KMS-11 (cell line): ENCODE data around the gene GPR162.
"Not testable (repeated sequence)": the region's sequence is repeated elsewhere in the genome, so short reads cannot be mapped to it uniquely, and the experiment has no call there.

Experiments used
- H2AFZ ChIP-seq: fragments of 200-600 bp; sonication (generic); 2 replicates; pipeline ENCODE4 v1.6.1; 2016; ENCODE audit warnings: antibody characterized with exemption, mixed run types, low read depth
- H3K27ac ChIP-seq: fragments of 200-600 bp; sonication (generic); 2 replicates; pipeline ENCODE4 v1.6.1; 2016; ENCODE audit warnings: mild to moderate bottlenecking, mixed run types
- H3K27me3 ChIP-seq: fragments of 200-600 bp; sonication (generic); 2 replicates; pipeline ENCODE4 v1.6.1; 2017; ENCODE audit warnings: mild to moderate bottlenecking, low read depth, mixed run types, moderate library complexity; ENCODE audit not compliant: insufficient read depth
- H3K36me3 ChIP-seq: fragments of 200-600 bp; sonication (generic); 2 replicates; pipeline ENCODE4 v1.6.1; 2017; ENCODE audit warnings: mild to moderate bottlenecking, mixed run types; ENCODE audit not compliant: insufficient read depth
- H3K4me1 ChIP-seq: fragments of 200-600 bp; sonication (generic); 2 replicates; pipeline ENCODE4 v1.6.1; 2016; ENCODE audit warnings: mild to moderate bottlenecking, low read depth, mixed run types; ENCODE audit not compliant: poor library complexity, severe bottlenecking
- H3K4me2 ChIP-seq: fragments of 200-600 bp; sonication (generic); 2 replicates; pipeline ENCODE4 v1.7.0; 2016; ENCODE audit warnings: mild to moderate bottlenecking, mixed run types
- H3K4me3 ChIP-seq: fragments of 200-600 bp; sonication (generic); IDR thresholded peaks from 2 replicates; pipeline ENCODE4 v1.6.1; 2017; ENCODE audit warnings: low read depth, low read length, mixed read lengths; ENCODE audit not compliant: insufficient read depth
- H3K79me2 ChIP-seq: fragments of 200-600 bp; sonication (generic); 2 replicates; pipeline ENCODE4 v1.6.1; 2016; ENCODE audit warnings: low read depth, mixed run types; ENCODE audit not compliant: insufficient read depth
- H3K9ac ChIP-seq: fragments of 200-600 bp; sonication (generic); 2 replicates; pipeline ENCODE4 v1.6.1; 2016; ENCODE audit warnings: mild to moderate bottlenecking, mixed run types
- H4K20me1 ChIP-seq: fragments of 200-600 bp; sonication (generic); 2 replicates; pipeline ENCODE4 v1.6.1; 2016; ENCODE audit warnings: mild to moderate bottlenecking, mixed run types; ENCODE audit not compliant: insufficient read depth
- TF ChIP-seq, protein P1 (sequence below): fragments of 200-600 bp; sonication (generic); conservative IDR thresholded peaks from 2 replicates; pipeline ENCODE4 v1.6.1; 2017; ENCODE audit warnings: low read depth, mild to moderate bottlenecking, antibody characterized with exemption, low read length, moderate library complexity, mixed read lengths

The GPR162 gene

DNA sequence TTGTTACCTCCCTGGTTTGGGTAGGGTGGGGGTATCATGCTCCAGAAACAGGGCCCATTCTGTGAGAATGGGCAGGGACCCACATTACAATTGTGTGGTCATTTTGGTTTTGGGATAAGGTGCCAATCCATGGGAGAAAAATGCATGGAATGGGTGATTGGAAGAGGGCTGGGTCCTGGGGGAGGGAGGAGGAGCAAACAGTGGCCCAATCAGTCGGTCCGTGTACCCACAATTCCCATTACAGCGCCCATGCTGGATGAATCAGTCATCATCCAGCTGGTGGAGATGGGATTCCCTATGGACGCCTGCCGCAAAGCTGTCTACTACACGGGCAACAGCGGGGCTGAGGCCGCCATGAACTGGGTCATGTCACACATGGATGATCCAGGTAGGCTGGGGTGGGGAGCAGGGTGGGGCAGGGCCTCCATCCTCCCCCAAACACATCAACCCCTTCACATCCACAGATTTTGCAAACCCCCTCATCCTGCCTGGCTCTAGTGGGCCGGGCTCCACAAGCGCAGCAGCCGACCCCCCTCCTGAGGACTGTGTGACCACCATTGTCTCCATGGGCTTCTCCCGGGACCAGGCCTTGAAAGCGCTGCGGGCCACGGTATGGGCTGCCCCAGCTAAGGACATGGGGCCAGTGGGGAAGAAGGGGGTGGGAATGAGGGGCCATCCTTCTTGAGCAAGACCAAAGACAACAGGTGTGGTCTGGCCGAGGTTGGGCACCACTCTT lies 42.1 kb downstream of the GPR162 start:
- H3K79me2 ChIP-seq: peaks cover 14% of the 10 kb centered on the region
- H3K27ac ChIP-seq: no peak overlapping the region
- peaks cover 8% of the 10 kb centered on the region; the same call in 1 of the 2 replicates for H4K20me1 ChIP-seq
- no peak overlapping the region for H3K4me3 ChIP-seq
- peaks cover 8% of the 10 kb centered on the region for H3K4me1 ChIP-seq
- H3K27me3 ChIP-seq: no peaks in the 10 kb centered on the region
- TF ChIP-seq, protein P1, sequence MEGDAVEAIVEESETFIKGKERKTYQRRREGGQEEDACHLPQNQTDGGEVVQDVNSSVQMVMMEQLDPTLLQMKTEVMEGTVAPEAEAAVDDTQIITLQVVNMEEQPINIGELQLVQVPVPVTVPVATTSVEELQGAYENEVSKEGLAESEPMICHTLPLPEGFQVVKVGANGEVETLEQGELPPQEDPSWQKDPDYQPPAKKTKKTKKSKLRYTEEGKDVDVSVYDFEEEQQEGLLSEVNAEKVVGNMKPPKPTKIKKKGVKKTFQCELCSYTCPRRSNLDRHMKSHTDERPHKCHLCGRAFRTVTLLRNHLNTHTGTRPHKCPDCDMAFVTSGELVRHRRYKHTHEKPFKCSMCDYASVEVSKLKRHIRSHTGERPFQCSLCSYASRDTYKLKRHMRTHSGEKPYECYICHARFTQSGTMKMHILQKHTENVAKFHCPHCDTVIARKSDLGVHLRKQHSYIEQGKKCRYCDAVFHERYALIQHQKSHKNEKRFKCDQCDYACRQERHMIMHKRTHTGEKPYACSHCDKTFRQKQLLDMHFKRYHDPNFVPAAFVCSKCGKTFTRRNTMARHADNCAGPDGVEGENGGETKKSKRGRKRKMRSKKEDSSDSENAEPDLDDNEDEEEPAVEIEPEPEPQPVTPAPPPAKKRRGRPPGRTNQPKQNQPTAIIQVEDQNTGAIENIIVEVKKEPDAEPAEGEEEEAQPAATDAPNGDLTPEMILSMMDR: no peak
- H3K36me3 ChIP-seq: no peaks in the 10 kb centered on the region; the same call in 1 of the 2 replicates
- no peak overlapping the region for H2AFZ ChIP-seq
- H3K9ac ChIP-seq: no peak overlapping the region
- H3K4me2 ChIP-seq: no peak overlapping the region

DNA sequence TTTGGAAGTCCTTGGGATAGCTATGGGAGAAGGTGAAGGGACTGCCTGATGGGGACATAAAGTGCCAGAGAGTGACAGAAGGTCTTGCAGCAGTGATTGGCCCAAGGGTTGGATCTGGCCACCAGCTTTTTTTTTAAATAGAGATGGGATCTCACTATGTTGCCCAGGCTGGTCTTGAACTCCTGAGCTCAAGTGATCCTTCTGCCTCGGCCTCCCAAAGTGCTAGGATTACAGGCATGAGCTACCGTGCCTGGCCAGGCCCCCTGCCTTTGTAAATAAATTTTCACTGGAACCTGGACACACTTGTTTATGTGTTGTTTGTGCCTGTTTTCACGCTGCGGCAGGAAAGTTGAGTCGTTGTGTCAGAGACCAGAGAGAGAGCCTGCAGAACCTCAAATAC lies 43.7 kb downstream of the GPR162 start:
- not testable (repeated sequence) for H3K36me3 ChIP-seq, H3K9ac ChIP-seq
- H3K4me1 ChIP-seq: peaks cover 21% of the 10 kb centered on the region

GRCh38 chr12:6866163-6866919 lies 44.7 kb downstream of the GPR162 start:
- H4K20me1 ChIP-seq: peaks cover 12% of the 10 kb centered on the region; the same call in 1 of the 2 replicates
- H3K27ac ChIP-seq: no peak overlapping the region
- no peak overlapping the region for H3K9ac ChIP-seq
- TF ChIP-seq, protein P1: no peak
- H3K4me1 ChIP-seq: peaks cover 31% of the 10 kb centered on the region
- peak overlapping the region; percentile 57; the same call in 1 of the 2 replicates for H2AFZ ChIP-seq
- no peaks in the 10 kb centered on the region for H3K27me3 ChIP-seq
- peak overlapping the region; percentile 4 for H3K4me3 ChIP-seq
- H3K4me2 ChIP-seq: peak overlapping the region; percentile 88
- H3K79me2 ChIP-seq: peaks cover 25% of the 10 kb centered on the region
- H3K36me3 ChIP-seq: no peaks in the 10 kb centered on the region; the same call in 1 of the 2 replicates

More for the DNA sequence above, 43.7 kb downstream of the GPR162 start:
- not testable (repeated sequence) for H2AFZ ChIP-seq, H3K4me2 ChIP-seq, H3K27me3 ChIP-seq, H3K27ac ChIP-seq, H3K4me3 ChIP-seq
- peaks cover 12% of the 10 kb centered on the region; the same call in 1 of the 2 replicates for H4K20me1 ChIP-seq
- H3K79me2 ChIP-seq: peaks cover 25% of the 10 kb centered on the region

- Histone ChIP-seq H3K9ac (peak overlapping the region; percentile 95; the same call in 1 of the 2 replicates), H3K27ac (no peak overlapping the region), H3K27me3 (no peaks in the 10 kb centered on the region), H3K4me1 (peaks cover 37% of the 10 kb centered on the region), H4K20me1 (peaks cover 12% of the 10 kb centered on the region; the same call in 1 of the 2 replicates), H3K36me3 (no peaks in the 10 kb centered on the region; the same call in 1 of the 2 replicates), H2AFZ (peak overlapping the region; percentile 57), H3K4me2 (peak overlapping the region; percentile 88), H3K4me3 (peak overlapping the region; percentile 4), H3K79me2 (peaks cover 25% of the 10 kb centered on the region)
- TF ChIP-seq, protein P1: no peak
Measured at GRCh38 chr12:6866920-6867412, 45.3 kb downstream of the GPR162 start.
